DOHH2 (cell line): ENCODE data around the gene CRBN.

Experiments
- H3F3A ChIP-seq: fragments of 200-600 bp; sonication (generic), shearing (Covaris generic); 2 replicates; pipeline ENCODE4 v1.6.0; 2016; ENCODE audit warnings: antibody characterized with exemption, mild to moderate bottlenecking; ENCODE audit not compliant: control insufficient read depth, insufficient read depth
- H3K27ac ChIP-seq: fragments of 200-600 bp; sonication (generic); 2 replicates; pipeline ENCODE4 v1.5.1; 2014; ENCODE audit warnings: low read depth, mild to moderate bottlenecking, low read length, moderate library complexity
- H3K27me3 ChIP-seq: fragments of 200-600 bp; sonication (generic); 2 replicates; pipeline ENCODE4 v1.6.1; 2014; ENCODE audit warnings: mild to moderate bottlenecking, low read length, mixed read lengths; ENCODE audit not compliant: control insufficient read depth
- H3K36me3 ChIP-seq: fragments of 200-600 bp; sonication (generic); 2 replicates; pipeline ENCODE4 v1.6.1; 2014; ENCODE audit warnings: mild to moderate bottlenecking, low read length, moderate library complexity, mixed read lengths; ENCODE audit not compliant: control insufficient read depth
- H3K4me1 ChIP-seq: fragments of 200-600 bp; sonication (generic); 2 replicates; pipeline ENCODE4 v1.6.1; 2014; ENCODE audit warnings: mild to moderate bottlenecking, low read length, mixed read lengths; ENCODE audit not compliant: control insufficient read depth
- H3K4me2 ChIP-seq: fragments of 200-600 bp; sonication (generic); 2 replicates; pipeline ENCODE4 v1.6.0; 2014; ENCODE audit warnings: mild to moderate bottlenecking, low read length, moderate library complexity
- H3K4me3 ChIP-seq: fragments of 200-600 bp; sonication (generic); 2 replicates; pipeline ENCODE4 v1.5.1; 2014; ENCODE audit warnings: mild to moderate bottlenecking, low read length, mixed read lengths
- H3K79me2 ChIP-seq: fragments of 200-600 bp; sonication (generic); 2 replicates; pipeline ENCODE4 v1.6.1; 2014; ENCODE audit warnings: mild to moderate bottlenecking, low read length, mixed read lengths; ENCODE audit not compliant: control insufficient read depth
- H3K9me2 ChIP-seq: fragments of 200-600 bp; sonication (generic); replicated peaks from 2 replicates; pipeline ENCODE4 v1.6.1; 2014; ENCODE audit warnings: mild to moderate bottlenecking, low read length, mixed read lengths; ENCODE audit not compliant: control insufficient read depth
- H3K9me3 ChIP-seq: fragments of 200-600 bp; sonication (generic); 2 replicates; pipeline ENCODE4 v1.6.1; 2014; ENCODE audit warnings: antibody characterized with exemption, low read length, mixed read lengths; ENCODE audit not compliant: control insufficient read depth, insufficient read depth
- H4K20me1 ChIP-seq: fragments of 200-600 bp; sonication (generic); 2 replicates; pipeline ENCODE4 v1.6.0; 2014; ENCODE audit warnings: low read depth, mild to moderate bottlenecking, antibody characterized with exemption, low read length, moderate library complexity; ENCODE audit not compliant: control insufficient read depth, insufficient read depth
- EZH2phosphoT487 ChIP-seq: fragments of 200-600 bp; sonication (generic); IDR thresholded peaks from 2 replicates; pipeline ENCODE4 v1.6.1; 2017; ENCODE audit warnings: borderline replicate concordance, mild to moderate bottlenecking, antibody characterized with exemption, low read length, moderate library complexity, mixed read lengths
- TF ChIP-seq, protein P1 (sequence below): fragments of 200-600 bp; sonication (generic); IDR thresholded peaks from one replicate; pipeline ENCODE4 v1.5.1; 2014; ENCODE audit warnings: antibody characterized with exemption, mild to moderate bottlenecking, low read depth, low read length; ENCODE audit not compliant: poor library complexity, severe bottlenecking

CRBN gene

DNA sequence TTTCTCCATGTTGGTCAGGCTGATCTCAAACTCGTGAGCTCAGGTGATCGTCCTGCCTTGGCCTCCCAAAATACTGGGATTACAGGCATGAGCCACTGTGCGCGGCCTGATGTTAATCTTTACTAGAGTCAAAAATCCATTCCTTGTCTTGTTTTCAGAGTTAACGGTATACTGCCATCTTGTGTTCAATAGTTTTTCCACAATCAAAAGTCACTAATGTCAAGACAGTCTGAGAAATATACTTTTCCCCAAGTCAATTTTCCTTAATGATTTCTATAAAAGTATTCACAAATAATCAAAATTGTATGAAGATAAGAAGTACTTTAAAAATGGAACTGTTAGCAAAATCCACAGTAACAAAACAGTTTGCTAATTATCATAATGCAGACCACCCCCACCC, 8.5 kb downstream of the CRBN start:
- TF ChIP-seq, protein P1, sequence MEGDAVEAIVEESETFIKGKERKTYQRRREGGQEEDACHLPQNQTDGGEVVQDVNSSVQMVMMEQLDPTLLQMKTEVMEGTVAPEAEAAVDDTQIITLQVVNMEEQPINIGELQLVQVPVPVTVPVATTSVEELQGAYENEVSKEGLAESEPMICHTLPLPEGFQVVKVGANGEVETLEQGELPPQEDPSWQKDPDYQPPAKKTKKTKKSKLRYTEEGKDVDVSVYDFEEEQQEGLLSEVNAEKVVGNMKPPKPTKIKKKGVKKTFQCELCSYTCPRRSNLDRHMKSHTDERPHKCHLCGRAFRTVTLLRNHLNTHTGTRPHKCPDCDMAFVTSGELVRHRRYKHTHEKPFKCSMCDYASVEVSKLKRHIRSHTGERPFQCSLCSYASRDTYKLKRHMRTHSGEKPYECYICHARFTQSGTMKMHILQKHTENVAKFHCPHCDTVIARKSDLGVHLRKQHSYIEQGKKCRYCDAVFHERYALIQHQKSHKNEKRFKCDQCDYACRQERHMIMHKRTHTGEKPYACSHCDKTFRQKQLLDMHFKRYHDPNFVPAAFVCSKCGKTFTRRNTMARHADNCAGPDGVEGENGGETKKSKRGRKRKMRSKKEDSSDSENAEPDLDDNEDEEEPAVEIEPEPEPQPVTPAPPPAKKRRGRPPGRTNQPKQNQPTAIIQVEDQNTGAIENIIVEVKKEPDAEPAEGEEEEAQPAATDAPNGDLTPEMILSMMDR, result peak; percentile 42
- TF ChIP-seq EZH2phosphoT487, result no peak
- Histone ChIP-seq H3K4me1 (no peaks in the 10 kb centered on the region), H3K4me3 (no peak overlapping the region), H3K9me2 (no peaks in the 10 kb centered on the region), H3K36me3 (peaks cover 52% of the 10 kb centered on the region), H3K27ac (no peak overlapping the region), H3K4me2 (no peak overlapping the region), H4K20me1 (no peaks in the 10 kb centered on the region), H3K9me3 (no peaks in the 10 kb centered on the region), H3K27me3 (no peaks in the 10 kb centered on the region), H3K79me2 (peaks cover 7% of the 10 kb centered on the region), H3F3A (no peaks in the 10 kb centered on the region)

GRCh38 chr3:3165650-3166049, 13.8 kb downstream of the CRBN start:
- Histone ChIP-seq H3K9me2 (no peaks in the 10 kb centered on the region), H3K4me2 (no peak overlapping the region), H4K20me1 (no peaks in the 10 kb centered on the region), H3K4me3 (no peak overlapping the region), H3K27ac (no peak overlapping the region), H3K36me3 (peaks cover 34% of the 10 kb centered on the region), H3F3A (no peaks in the 10 kb centered on the region), H3K79me2 (no peaks in the 10 kb centered on the region), H3K4me1 (no peaks in the 10 kb centered on the region), H3K27me3 (no peaks in the 10 kb centered on the region), H3K9me3 (no peaks in the 10 kb centered on the region)
- TF ChIP-seq EZH2phosphoT487, result no peak
- TF ChIP-seq, protein P1, result no peak

GRCh38 chr3:3165241-3165640, 14.2 kb downstream of the CRBN start:
- H3K36me3 ChIP-seq, result peaks cover 30% of the 10 kb centered on the region
- H3K4me1 ChIP-seq, result no peaks in the 10 kb centered on the region
- H3K4me3 ChIP-seq, result no peak overlapping the region
- no peaks in the 10 kb centered on the region for H3K9me3 ChIP-seq
- no peak overlapping the region for H3K27ac ChIP-seq
- H4K20me1 ChIP-seq, result no peaks in the 10 kb centered on the region
- H3F3A ChIP-seq, result no peaks in the 10 kb centered on the region
- H3K27me3 ChIP-seq, result no peaks in the 10 kb centered on the region
- H3K79me2 ChIP-seq, result no peaks in the 10 kb centered on the region
- TF ChIP-seq, protein P1, result no peak
- TF ChIP-seq EZH2phosphoT487, result no peak
- no peak overlapping the region for H3K4me2 ChIP-seq
- H3K9me2 ChIP-seq, result no peaks in the 10 kb centered on the region

DNA sequence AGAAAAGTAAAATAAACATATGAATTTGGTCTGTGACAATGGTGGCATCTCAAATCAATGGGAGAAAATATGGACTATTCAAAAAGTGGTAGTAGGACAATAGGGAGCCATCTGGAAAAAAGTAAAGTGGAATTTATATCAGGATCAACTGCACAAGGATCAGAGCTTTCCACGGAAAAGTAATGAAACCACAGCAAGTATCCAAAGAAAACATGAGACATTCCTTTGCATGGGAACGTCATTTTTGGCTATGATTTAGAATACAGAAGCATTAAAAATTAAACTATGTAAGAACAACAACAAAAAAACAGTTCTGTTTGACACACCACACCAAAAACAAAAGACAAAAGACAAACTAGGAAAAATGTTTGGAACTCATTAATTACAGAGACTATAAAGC, 18.7 kb downstream of the CRBN start:
- Histone ChIP-seq H3K79me2 (no peaks in the 10 kb centered on the region), H3K4me1 (no peaks in the 10 kb centered on the region), H3K4me3 (no peak overlapping the region), H3K36me3 (peaks cover 22% of the 10 kb centered on the region), H3K27me3 (no peaks in the 10 kb centered on the region), H3K9me2 (no peaks in the 10 kb centered on the region), H3K4me2 (no peak overlapping the region), H3K9me3 (no peaks in the 10 kb centered on the region), H4K20me1 (no peaks in the 10 kb centered on the region), H3F3A (peaks cover 12% of the 10 kb centered on the region), H3K27ac (no peak overlapping the region)
- TF ChIP-seq, protein P1, result no peak
- TF ChIP-seq EZH2phosphoT487, result no peak
